H1 (cell line): Measurements from ENCODE around the gene PRR33. TPM values are rescaled to one million over a fixed set of nuclear protein-coding genes. Genes with fewer than 3 reads are reported as not detected.

Experiments
- CTCF ChIA-PET: fragments of 300-600 bp; sonication (Branson Sonifier 250); formaldehyde crosslinking; loops from one replicate; lab custom pipeline; 2021; ENCODE audit not compliant: partially characterized antibody; lab: Charles Lee
- POLR2A ChIA-PET: fragments of 300-600 bp; sonication (Branson Sonifier 250); formaldehyde crosslinking; loops from one replicate; lab custom pipeline; 2021; ENCODE audit warnings: inconsistent platforms; ENCODE audit not compliant: partially characterized antibody; lab: Charles Lee
- DNase-seq, 2 experiments: peaks; one replicate each; pipeline versions ENCODE4 v3.0.0 to v3.0.0-alpha.2; 2010 to 2022; ENCODE audit warnings: low spot score in 2 of 2, low read depth in 1 of 2, mixed read lengths in 1 of 2
- FAIRE-seq: peaks from 2 replicates; lab custom pipeline; 2011; peaks lifted over from hg19 to GRCh38; lab: Jason Lieb, UNC
- H2AFZ ChIP-seq: 2 replicates; pipeline ENCODE4 v1.8.1; 2012; ENCODE audit warnings: low read length, inconsistent platforms
- H2AK5ac ChIP-seq: 2 replicates; pipeline ENCODE4 v1.6.1; 2013; ENCODE audit warnings: low read depth, low read length
- H2BK120ac ChIP-seq: replicated peaks from 2 replicates; pipeline ENCODE3; 2013; ENCODE audit warnings: low read depth, low read length, inconsistent platforms
- H2BK12ac ChIP-seq: 2 replicates; pipeline ENCODE4 v1.6.1; 2013; ENCODE audit warnings: low read depth, low read length
- H2BK15ac ChIP-seq: 2 replicates; pipeline ENCODE4 v1.6.1; 2013; ENCODE audit warnings: low read length
- H2BK20ac ChIP-seq: 2 replicates; pipeline ENCODE4 v1.6.1; 2013; ENCODE audit warnings: low read length
- H2BK5ac ChIP-seq: 2 replicates; pipeline ENCODE4 v1.6.1; 2013; ENCODE audit warnings: low read depth, low read length
- H3K14ac ChIP-seq: 2 replicates; pipeline ENCODE4 v1.6.1; 2013; ENCODE audit warnings: inconsistent platforms; ENCODE audit not compliant: insufficient read length
- H3K18ac ChIP-seq: 2 replicates; pipeline ENCODE4 v1.6.1; 2013; ENCODE audit warnings: low read length; ENCODE audit errors: extremely low read depth
- H3K23ac ChIP-seq: 2 replicates; pipeline ENCODE4 v1.6.1; 2013; ENCODE audit warnings: inconsistent platforms; ENCODE audit not compliant: insufficient read length
- H3K23me2 ChIP-seq: 2 replicates; pipeline ENCODE4 v1.6.1; 2013; ENCODE audit warnings: low read depth, low read length
- H3K27ac ChIP-seq: 2 replicates; pipeline ENCODE4 v1.6.1; 2011; ENCODE audit warnings: low read depth, low read length, inconsistent platforms
- H3K27me3 ChIP-seq, 4 experiments: replicated peaks in 1 of 4; 1 replicate in 1 of 4; 2 replicates in 3 of 4; pipeline versions ENCODE4 v1.6.1 to v1.8.1; 2011 to 2013; ENCODE audit warnings: low read length in 3 of 4, mild to moderate bottlenecking in 3 of 4, inconsistent platforms in 2 of 4, mixed read lengths in 2 of 4, moderate library complexity in 1 of 4; ENCODE audit not compliant: control insufficient read depth in 3 of 4, insufficient read depth in 3 of 4; ENCODE audit errors: extremely low read depth in 1 of 4
- H3K36me3 ChIP-seq, 4 experiments: 2 replicates each; pipeline versions ENCODE4 v1.6.1 to v1.8.1; 2011 to 2013; ENCODE audit warnings: mild to moderate bottlenecking in 4 of 4, low read length in 3 of 4, moderate library complexity in 2 of 4, control low read depth in 1 of 4, inconsistent platforms in 1 of 4; ENCODE audit not compliant: insufficient read depth in 4 of 4, control insufficient read depth in 2 of 4
- H3K4ac ChIP-seq: replicated peaks from 2 replicates; pipeline ENCODE3; 2013; ENCODE audit warnings: low read length, low read depth, mixed read lengths, inconsistent platforms; ENCODE audit not compliant: insufficient read length
- H3K4me1 ChIP-seq, 4 experiments: replicated peaks in 1 of 4; 1 replicate in 1 of 4; 2 replicates in 3 of 4; pipeline versions ENCODE4 v1.6.1 to v1.8.1; 2011 to 2013; ENCODE audit warnings: low read length in 3 of 4, inconsistent platforms in 2 of 4, mixed read lengths in 1 of 4; ENCODE audit not compliant: insufficient read depth in 4 of 4, control insufficient read depth in 3 of 4
- H3K4me2 ChIP-seq, 2 experiments: 2 replicates each; pipeline versions ENCODE4 v1.6.1 to v1.8.1; 2011 to 2013; ENCODE audit warnings: low read depth in 2 of 2, low read length in 2 of 2, control low read depth in 1 of 2, inconsistent platforms in 1 of 2, mild to moderate bottlenecking in 1 of 2; ENCODE audit not compliant: insufficient read depth in 1 of 2
- H3K4me3 ChIP-seq, 4 experiments: fragments of 200-600, 300-600 bp in 1 of 4; sonication (generic), shearing (Covaris generic), sonication (Bioruptor Twin) in 1 of 4; 2 replicates each; pipeline versions ENCODE4 v1.5.1 to v1.8.1; 2011 to 2016; ENCODE audit warnings: low read length in 4 of 4, low read depth in 3 of 4, control low read depth in 2 of 4, inconsistent platforms in 2 of 4, mild to moderate bottlenecking in 2 of 4, mixed read lengths in 1 of 4, moderate library complexity in 1 of 4; ENCODE audit not compliant: insufficient read depth in 2 of 4; ENCODE audit errors: extremely low read depth in 1 of 4
- H3K56ac ChIP-seq: replicated peaks from 2 replicates; pipeline ENCODE3; 2013; ENCODE audit warnings: low read depth, mild to moderate bottlenecking, mixed read lengths, low read length, inconsistent platforms; ENCODE audit not compliant: insufficient read length
- H3K79me1 ChIP-seq: 2 replicates; pipeline ENCODE4 v1.6.1; 2013; ENCODE audit warnings: low read depth, low read length, control low read depth
- H3K79me2 ChIP-seq, 2 experiments: 2 replicates each; pipeline versions ENCODE4 v1.6.1 to v1.8.1; 2012 to 2013; ENCODE audit warnings: low read length in 2 of 2, mild to moderate bottlenecking in 2 of 2, inconsistent platforms in 1 of 2; ENCODE audit not compliant: insufficient read depth in 2 of 2, control insufficient read depth in 1 of 2
- H3K9ac ChIP-seq, 4 experiments: replicated peaks in 1 of 4; 1 replicate in 1 of 4; 2 replicates in 3 of 4; pipeline versions ENCODE4 v1.6.1 to v1.8.1; 2011 to 2013; ENCODE audit warnings: low read depth in 3 of 4, low read length in 3 of 4, control low read depth in 2 of 4, mild to moderate bottlenecking in 2 of 4, moderate library complexity in 2 of 4, inconsistent platforms in 1 of 4; ENCODE audit errors: extremely low read depth in 1 of 4
- H3K9me3 ChIP-seq, 2 experiments: 2 replicates each; pipeline versions ENCODE4 v1.6.1 to v1.8.1; 2012 to 2013; ENCODE audit warnings: mild to moderate bottlenecking in 2 of 2, moderate library complexity in 2 of 2, control low read depth in 1 of 2, inconsistent platforms in 1 of 2, low read depth in 1 of 2, low read length in 1 of 2, mixed read lengths in 1 of 2; ENCODE audit not compliant: insufficient read depth in 2 of 2
- H4K20me1 ChIP-seq, 2 experiments: replicated peaks in 1 of 2; 2 replicates each; pipeline versions ENCODE3 to v1.8.1; 2011 to 2013; ENCODE audit warnings: inconsistent platforms in 2 of 2, low read length in 2 of 2, mild to moderate bottlenecking in 1 of 2; ENCODE audit not compliant: insufficient read depth in 2 of 2, control insufficient read depth in 1 of 2
- H4K5ac ChIP-seq: 2 replicates; pipeline ENCODE4 v1.6.1; 2013; ENCODE audit warnings: low read length, low read depth, mixed read lengths, inconsistent platforms; ENCODE audit not compliant: insufficient read length
- H4K8ac ChIP-seq: 2 replicates; pipeline ENCODE4 v1.8.0; 2013; ENCODE audit warnings: mild to moderate bottlenecking, moderate library complexity, low read length, inconsistent platforms; ENCODE audit not compliant: insufficient read depth; ENCODE audit errors: extremely low read depth
- H4K91ac ChIP-seq: replicated peaks from 2 replicates; pipeline ENCODE3; 2013; ENCODE audit warnings: low read length, mixed read lengths, inconsistent platforms; ENCODE audit not compliant: insufficient read length
- BACH1 ChIP-seq: IDR thresholded peaks from 2 replicates; pipeline ENCODE4 v1.6.1; 2012; ENCODE audit warnings: low read length, improper control_type of control experiment
- CBX5 ChIP-seq: fragments of 300-800, 300-1000 bp; sonication (generic); IDR thresholded peaks from 2 replicates; pipeline ENCODE4 v1.7.1; 2016; ENCODE audit warnings: antibody characterized with exemption, low read length, low read depth
- CTBP2 ChIP-seq: IDR thresholded peaks from 2 replicates; pipeline ENCODE4 v1.7.0; 2011; ENCODE audit warnings: borderline replicate concordance, mild to moderate bottlenecking, moderate library complexity, mixed read lengths, low read length; ENCODE audit not compliant: insufficient read depth, insufficient read length
- CTCF ChIP-seq, 3 experiments: IDR thresholded peaks; 1 replicate in 2 of 3; 2 replicates in 1 of 3; pipeline versions ENCODE4 v1.5.1 to v1.6.1; 2011; ENCODE audit warnings: low read length in 3 of 3, mild to moderate bottlenecking in 3 of 3, inconsistent platforms in 2 of 3, low read depth in 1 of 3, moderate library complexity in 1 of 3; ENCODE audit not compliant: insufficient read depth in 1 of 3; ENCODE audit errors: control extremely low read depth in 1 of 3
- KDM4A ChIP-seq: IDR thresholded peaks from one replicate; pipeline ENCODE4 v1.7.1; 2012; ENCODE audit warnings: low read depth, mild to moderate bottlenecking, moderate library complexity, low read length, inconsistent platforms; ENCODE audit not compliant: severe bottlenecking
- MAFK ChIP-seq: IDR thresholded peaks from 2 replicates; pipeline ENCODE4 v1.6.1; 2012; ENCODE audit warnings: low read depth, mild to moderate bottlenecking, improper control_type of control experiment, low read length
- POLR2AphosphoS5 ChIP-seq: IDR thresholded peaks from 2 replicates; pipeline ENCODE4 v1.6.1; 2011; ENCODE audit warnings: low read depth, low read length
- SIX5 ChIP-seq: IDR thresholded peaks from 2 replicates; pipeline ENCODE4 v1.6.1; 2011; ENCODE audit warnings: mild to moderate bottlenecking, low read depth, low read length
- SUZ12 ChIP-seq: fragments of 200-600 bp; sonication (generic); IDR thresholded peaks from 2 replicates; pipeline ENCODE4 v1.6.1; 2012; ENCODE audit warnings: mild to moderate bottlenecking, inconsistent platforms, low read length, moderate library complexity, mixed read lengths
- WGBS, 2 experiments: shearing (Covaris generic) in 1 of 2; methylation state at CpG; one replicate each; pipeline versions ENCODE4 v1.1.6 to v1.1.7; 2013 to 2015; ENCODE audit warnings: low lambda C conversion rate in 2 of 2, mixed read lengths in 2 of 2, inconsistent platforms in 1 of 2, low coverage in 1 of 2, missing lambda C conversion rate in 1 of 2; ENCODE audit not compliant: insufficient replicate concordance in 2 of 2, insufficient coverage in 1 of 2, insufficient read length in 1 of 2; ENCODE audit errors: extremely low coverage in 1 of 2, missing lambda C conversion rate in 1 of 2; 5-methylcytosine and 5-hydroxymethylcytosine counted together
- polyA plus RNA-seq, 7 experiments: library from polyadenylated mRNA; depleted of rRNA in 3 of 7; stranded (reverse) in 5 of 7; unstranded in 2 of 7; fragments of >200 nt in 5 of 7; fragments of 200-250 nt in 2 of 7; gene quantifications; 1 replicate in 5 of 7; 2 replicates in 1 of 7; 4 replicates in 1 of 7; pipeline versions ENCODE4 v1.2.1 to v1.2.3, GENCODE V29; 2011 to 2013; ENCODE audit warnings: missing spikeins in 2 of 7, mixed read lengths in 2 of 7
- total RNA-seq: library from RNA; stranded (reverse); fragmentation: NEBNext Ultra II Directional; extraction: Animal tissue kit (Norgen Biotek cat#: 25700); gene quantifications from 2 replicates; pipeline ENCODE4 v1.2.1, GENCODE V29; 2021

PRR33 gene
- total and polyA plus RNA-seq, 2 of the 8 experiments (the other 6 are each of a cell fraction or from before 2014, with no cell fraction given): 0.02 TPM; not detected in 1

DNA sequence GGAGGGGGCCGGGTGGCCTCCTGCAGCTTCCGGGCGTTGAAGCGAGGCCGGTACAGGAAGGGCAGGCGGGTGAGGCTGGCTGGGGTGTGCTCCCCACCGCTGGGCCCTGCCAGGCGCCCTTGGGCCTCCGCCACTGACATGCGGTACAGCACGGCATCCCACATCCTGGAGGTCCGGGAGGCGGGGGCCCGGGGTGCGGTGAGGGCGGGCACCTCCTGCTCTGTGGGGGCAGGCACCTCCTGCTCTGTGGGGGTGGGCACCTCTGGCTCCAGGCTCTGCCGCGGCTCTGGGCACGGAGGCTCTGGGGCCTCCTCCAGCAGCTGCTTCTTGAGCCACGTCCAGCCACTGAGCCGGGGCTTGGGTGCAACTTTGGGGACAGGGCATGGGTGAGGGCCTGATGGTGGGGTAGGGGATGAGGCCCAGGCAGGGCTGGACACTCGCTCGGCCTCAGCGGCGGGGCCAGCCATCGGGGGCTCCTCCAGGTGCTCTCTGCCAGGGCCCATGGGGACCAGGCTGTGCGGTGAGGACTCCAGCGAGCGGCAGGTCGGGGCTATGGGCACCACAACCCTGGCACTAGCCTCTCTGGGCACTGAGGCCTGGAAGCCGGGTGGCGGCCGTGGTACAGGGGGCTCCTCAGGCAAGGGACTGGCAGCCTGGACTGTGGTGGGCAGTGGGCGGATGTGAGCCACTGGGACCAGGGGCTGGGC lies 2.3 kb downstream of the PRR33 start:
- H4K20me1 ChIP-seq: peaks cover 0 to 4% of the 10 kb centered on the region in 2 experiments
- H3K9me3 ChIP-seq: no peaks in the 10 kb centered on the region
- H3K4ac ChIP-seq: no peak overlapping the region
- no peaks in the 10 kb centered on the region for H3K79me2 ChIP-seq
- no peak overlapping the region for H2AK5ac ChIP-seq
- H3K36me3 ChIP-seq: no peaks in the 10 kb centered on the region
- ChIA-PET POLR2A (no interaction called here), CTCF (interaction anchor here (0.7 to 4.0 kb wide), 9 partner anchors 14 to 267 kb away, joined by 3 to 39 read pairs (median 4); no protein-coding TSS in a partner anchor)
- no peak overlapping the region for H2BK12ac ChIP-seq
- 87% methylated on average over 22 of the region's 34 CpGs; no CpG with 5 or more reads in 1 of the 2 experiments for WGBS, 2 experiments
- H3K56ac ChIP-seq: no peak overlapping the region
- H3K4me3 ChIP-seq: no peak overlapping the region
- no peak overlapping the region for H3K27ac ChIP-seq
- H2BK15ac ChIP-seq: no peak overlapping the region
- no peaks in the 10 kb centered on the region for H3K27me3 ChIP-seq
- no peak overlapping the region for H2BK5ac ChIP-seq
- no peak overlapping the region for H3K14ac ChIP-seq
- FAIRE-seq (no peak), DNase-seq (no peak)
- H3K18ac ChIP-seq: no peak overlapping the region
- no peak overlapping the region for H4K91ac ChIP-seq
- no peaks in the 10 kb centered on the region for H3K79me1 ChIP-seq
- no peak overlapping the region; the same call in 1 of the 2 replicates for H4K8ac ChIP-seq
- no peak overlapping the region for H3K4me2 ChIP-seq
- H3K23ac ChIP-seq: no peak overlapping the region
- H4K5ac ChIP-seq: no peak overlapping the region
- peaks cover 31% of the 10 kb centered on the region; the same call in 1 of the 2 replicates for H3K23me2 ChIP-seq
- no peak for TF ChIP-seq KDM4A
- no peak for TF ChIP-seq CBX5
- no peak for TF ChIP-seq SIX5
- no peak for TF ChIP-seq BACH1
- TF ChIP-seq POLR2AphosphoS5: no peak
- TF ChIP-seq SUZ12: no peak
- TF ChIP-seq CTCF (IDR thresholded peaks at IDR 0.05; ENCODE audit: control extremely low read depth in 1 of 3, insufficient read depth in 1 of 3, low read depth in 1 of 3, low read length in 3 of 3): no peak
- no peak for TF ChIP-seq CTBP2
- no peak for TF ChIP-seq MAFK
- no peaks in the 10 kb centered on the region for H3K4me1 ChIP-seq
- H2BK120ac ChIP-seq: no peak overlapping the region
- no peak overlapping the region for H2BK20ac ChIP-seq
- no peak overlapping the region for H3K9ac ChIP-seq
- H2AFZ ChIP-seq: no peak overlapping the region
